Right atrium auricular region (tissue), 2 donors: ENCODE results near the gene SSR2. TPM values are rescaled to one million over a fixed set of nuclear protein-coding genes. Genes with fewer than 3 reads are reported as not detected.
A peak's percentile ranks its signal among the peaks of the same experiment; 100 is the strongest.

Experiments used
- DNase-seq: peaks from one replicate; pipeline ENCODE4 v3.0.0-alpha.2; 2019; ENCODE audit warnings: low spot score
- H3K27ac ChIP-seq, 2 donors: fragments of 200-600 bp; sonication (generic); 1 replicate in 1 of 2; 2 replicates in 1 of 2; pipeline ENCODE4 v1.5.1; 2016 to 2019
- H3K27me3 ChIP-seq, 2 donors: fragments of 200-600 bp; sonication (generic); one replicate each; pipeline versions ENCODE4 v1.5.1 to v1.6.0; 2017 to 2019
- H3K36me3 ChIP-seq: fragments of 200-600 bp; sonication (generic); one replicate; pipeline ENCODE4 v1.5.1; 2016
- H3K4me1 ChIP-seq, 2 donors: fragments of 200-600 bp; sonication (generic); one replicate each; pipeline versions ENCODE4 v1.5.1 to v1.6.0; 2017 to 2019
- H3K4me3 ChIP-seq, 2 donors: fragments of 200-600 bp; sonication (generic); 1 replicate in 1 of 2; 2 replicates in 1 of 2; pipeline ENCODE4 v1.5.1; 2017 to 2019; ENCODE audit warnings: mild to moderate bottlenecking in 1 of 2, moderate library complexity in 1 of 2
- H3K9me3 ChIP-seq, 2 donors: fragments of 200-600 bp; sonication (generic); one replicate each; pipeline ENCODE4 v1.5.1; 2019
- CTCF ChIP-seq, 2 donors: fragments of 200-600 bp; sonication (generic); IDR thresholded peaks; one replicate each; pipeline ENCODE4 v1.5.1; 2019; ENCODE audit warnings: antibody characterized with exemption in 2 of 2
- total RNA-seq, 2 donors: library from RNA; depleted of rRNA; stranded (reverse); fragments of >200 nt; gene quantifications; one replicate each; pipeline ENCODE4 v1.1.0, GENCODE V29; 2016

Gene SSR2
- total RNA-seq, 2 donors from 2014 or later: 87.6 to 206 TPM

- peaks cover 0 to 90% of the 10 kb centered on the region in 2 donors for H3K4me1 ChIP-seq
- no peaks in the 10 kb centered on the region for H3K27me3 ChIP-seq
- no peak overlapping the region for H3K4me3 ChIP-seq
- DNase-seq: no peak
- peak overlapping the region; percentile 75 to 84 for H3K27ac ChIP-seq
- TF ChIP-seq CTCF (IDR thresholded peaks at IDR 0.05): no peak
- no peaks in the 10 kb centered on the region for H3K9me3 ChIP-seq
- peaks cover 27% of the 10 kb centered on the region for H3K36me3 ChIP-seq
These were observed 51.4 kb downstream of the SSR2 start for GRCh38 chr1:155969377-155969791.

DNA sequence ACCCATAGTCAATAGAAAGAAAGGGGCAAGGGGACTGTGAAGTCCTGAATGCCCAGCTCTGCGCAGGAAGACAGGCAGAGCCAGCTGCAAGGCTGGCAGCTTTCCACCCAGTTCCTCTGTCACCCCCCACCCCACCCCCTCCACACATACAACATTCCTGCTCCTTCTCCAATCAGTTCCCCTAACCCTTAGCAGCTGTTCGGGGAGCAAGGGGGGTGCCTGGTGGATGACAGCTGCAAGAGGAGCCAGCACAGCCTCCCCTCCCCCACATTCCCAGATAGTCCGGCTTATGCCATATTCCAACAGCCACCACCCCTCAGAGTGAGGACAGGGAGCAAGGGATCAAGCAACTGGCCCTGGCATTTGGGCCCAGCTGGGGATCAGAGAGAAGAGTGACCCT, 52.1 kb downstream of the SSR2 start:
- Histone ChIP-seq H3K4me3 (no peak overlapping the region), H3K36me3 (peaks cover 32% of the 10 kb centered on the region)
- no peak for DNase-seq

DNA sequence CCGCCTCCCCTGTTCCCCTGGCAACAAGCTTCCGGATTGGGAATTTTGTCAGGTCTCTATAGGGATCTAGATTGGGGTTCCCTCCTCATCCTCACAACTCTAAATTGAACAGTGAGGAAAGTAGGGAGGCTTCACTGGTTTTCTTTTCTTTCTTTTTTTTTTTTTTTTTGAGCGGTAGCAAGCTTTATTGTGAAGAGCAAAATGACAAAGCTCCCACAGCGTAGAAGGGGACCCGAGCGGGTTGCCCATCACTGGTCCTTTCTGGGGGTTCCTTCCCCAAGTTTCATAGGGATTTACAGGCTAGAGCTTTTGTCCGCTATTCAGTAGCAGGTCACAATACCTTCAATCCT, 52.7 kb downstream of the SSR2 start:
- no peak for TF ChIP-seq CTCF (IDR thresholded peaks at IDR 0.05)
- Histone ChIP-seq H3K4me3 (no peak overlapping the region), H3K27me3 (no peaks in the 10 kb centered on the region), H3K9me3 (no peaks in the 10 kb centered on the region), H3K27ac (peak overlapping the region; percentile 75 to 84), H3K4me1 (peaks cover 0 to 83% of the 10 kb centered on the region in 2 donors), H3K36me3 (peaks cover 38% of the 10 kb centered on the region)
- no peak for DNase-seq

More for the DNA sequence above, 52.1 kb downstream of the SSR2 start:
- Histone ChIP-seq H3K27me3 (no peaks in the 10 kb centered on the region), H3K9me3 (no peaks in the 10 kb centered on the region), H3K4me1 (peaks cover 0 to 83% of the 10 kb centered on the region in 2 donors), H3K27ac (peak overlapping the region; percentile 75 to 84)
- TF ChIP-seq CTCF (IDR thresholded peaks at IDR 0.05): no peak

DNA sequence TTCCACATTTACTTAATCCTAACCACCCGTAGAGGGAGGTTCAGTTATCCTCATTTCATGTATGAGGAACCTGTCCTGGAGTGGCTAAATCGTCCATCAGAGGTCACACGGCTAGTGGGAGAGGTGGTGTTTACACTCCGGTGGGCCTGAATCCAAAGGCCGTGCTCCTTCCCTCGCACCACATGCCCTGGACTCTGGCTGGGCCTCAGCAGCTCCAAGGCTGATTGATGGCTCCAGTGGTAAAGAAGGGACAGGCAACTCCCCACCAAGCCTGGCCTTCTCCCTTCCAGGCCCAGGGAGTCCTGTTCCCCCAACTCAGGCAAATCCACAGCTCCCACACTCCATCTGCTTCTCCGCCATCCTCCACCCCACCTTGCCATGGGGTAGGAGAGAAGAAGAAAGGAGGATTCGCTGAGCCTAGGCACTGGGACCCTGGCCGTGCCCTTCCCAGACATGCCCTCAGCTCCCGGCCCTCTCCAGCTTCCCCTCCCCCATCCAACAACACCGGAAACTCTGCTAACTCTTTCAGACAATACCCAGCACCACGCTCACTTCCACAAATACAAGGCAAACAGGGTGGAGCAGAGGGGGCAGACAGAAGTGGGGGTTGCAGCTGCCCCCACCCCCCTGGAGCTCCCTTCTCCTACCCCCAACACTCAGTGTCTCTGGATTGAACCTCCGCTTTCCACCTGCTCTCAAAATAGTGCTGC, 53.3 kb downstream of the SSR2 start:
- Histone ChIP-seq H3K4me1 (peaks cover 0 to 83% of the 10 kb centered on the region in 2 donors), H3K27me3 (no peaks in the 10 kb centered on the region), H3K4me3 (peak overlapping the region in 1 of 2 donors; percentile 9), H3K36me3 (peaks cover 44% of the 10 kb centered on the region), H3K9me3 (no peaks in the 10 kb centered on the region), H3K27ac (peak overlapping the region; percentile 75 to 84)
- no peak for DNase-seq
- TF ChIP-seq CTCF (IDR thresholded peaks at IDR 0.05): no peak

- Histone ChIP-seq H3K4me3 (no peak overlapping the region), H3K9me3 (no peaks in the 10 kb centered on the region), H3K4me1 (peaks cover 0 to 83% of the 10 kb centered on the region in 2 donors), H3K27ac (peak overlapping the region; percentile 75 to 84), H3K27me3 (no peaks in the 10 kb centered on the region), H3K36me3 (peaks cover 51% of the 10 kb centered on the region)
- no peak for DNase-seq
- no peak for TF ChIP-seq CTCF (IDR thresholded peaks at IDR 0.05)
These were observed 54.0 kb downstream of the SSR2 start for GRCh38 chr1:155966750-155967149.

DNA sequence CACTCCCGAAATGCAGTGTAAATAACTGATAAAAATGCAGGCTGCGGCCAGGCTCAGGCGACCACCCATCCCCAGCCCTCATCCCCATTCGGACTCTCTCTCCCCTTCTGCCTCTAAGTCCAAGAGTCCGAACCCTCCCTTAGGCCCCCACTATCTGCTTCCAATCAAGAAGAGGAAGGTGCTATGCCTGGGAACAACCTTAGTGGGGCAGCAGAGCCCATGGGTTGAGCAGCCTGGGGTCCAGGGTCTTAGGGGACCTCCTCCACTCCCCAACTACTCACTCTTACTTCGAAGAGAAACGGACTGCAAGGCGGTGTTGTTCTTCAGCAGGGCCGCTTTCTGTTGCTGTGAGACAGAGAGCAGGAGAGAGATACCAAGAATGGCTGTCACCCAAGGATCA, 54.6 kb downstream of the SSR2 start:
- Histone ChIP-seq H3K36me3 (peaks cover 55% of the 10 kb centered on the region), H3K27ac (peak overlapping the region; percentile 75 to 84), H3K27me3 (no peaks in the 10 kb centered on the region), H3K4me1 (peaks cover 0 to 83% of the 10 kb centered on the region in 2 donors), H3K9me3 (no peaks in the 10 kb centered on the region), H3K4me3 (no peak overlapping the region)
- no peak for DNase-seq
- TF ChIP-seq CTCF (IDR thresholded peaks at IDR 0.05): peak in 1 of 2 donors; percentile 45
